Measurements from ENCODE around the gene SESN3. TPM values are rescaled to one million over a fixed set of nuclear protein-coding genes. Genes with fewer than 3 reads are reported as not detected.
"Not testable (repeated sequence)": the region's sequence is repeated elsewhere in the genome, so short reads cannot be mapped to it uniquely, and the experiment has no call there.

Gene SESN3
- polyA plus RNA-seq, 1 of the 3 experiments (the other 2 are of a cell fraction), result 1.7 TPM

DNA sequence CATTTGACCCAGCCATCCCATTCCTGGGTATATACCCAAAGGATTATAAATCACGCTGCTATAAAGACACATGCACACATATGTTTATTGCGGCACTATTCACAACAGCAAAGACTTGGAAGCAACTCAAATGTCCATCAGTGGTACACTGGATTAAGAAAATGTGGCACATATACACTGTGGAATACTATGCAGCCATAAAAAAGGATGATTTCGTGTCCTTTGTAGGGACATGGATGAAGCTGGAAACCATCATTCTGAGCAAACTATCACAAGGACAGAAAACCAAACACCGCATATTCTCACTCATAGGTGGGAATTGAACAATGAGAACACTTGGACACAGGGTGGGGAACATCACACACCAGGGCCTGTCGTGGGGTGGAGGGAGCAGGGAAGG, 42.6 kb upstream of the SESN3 start:
- CTCF ChIA-PET, result not testable (repeated sequence)

DNA sequence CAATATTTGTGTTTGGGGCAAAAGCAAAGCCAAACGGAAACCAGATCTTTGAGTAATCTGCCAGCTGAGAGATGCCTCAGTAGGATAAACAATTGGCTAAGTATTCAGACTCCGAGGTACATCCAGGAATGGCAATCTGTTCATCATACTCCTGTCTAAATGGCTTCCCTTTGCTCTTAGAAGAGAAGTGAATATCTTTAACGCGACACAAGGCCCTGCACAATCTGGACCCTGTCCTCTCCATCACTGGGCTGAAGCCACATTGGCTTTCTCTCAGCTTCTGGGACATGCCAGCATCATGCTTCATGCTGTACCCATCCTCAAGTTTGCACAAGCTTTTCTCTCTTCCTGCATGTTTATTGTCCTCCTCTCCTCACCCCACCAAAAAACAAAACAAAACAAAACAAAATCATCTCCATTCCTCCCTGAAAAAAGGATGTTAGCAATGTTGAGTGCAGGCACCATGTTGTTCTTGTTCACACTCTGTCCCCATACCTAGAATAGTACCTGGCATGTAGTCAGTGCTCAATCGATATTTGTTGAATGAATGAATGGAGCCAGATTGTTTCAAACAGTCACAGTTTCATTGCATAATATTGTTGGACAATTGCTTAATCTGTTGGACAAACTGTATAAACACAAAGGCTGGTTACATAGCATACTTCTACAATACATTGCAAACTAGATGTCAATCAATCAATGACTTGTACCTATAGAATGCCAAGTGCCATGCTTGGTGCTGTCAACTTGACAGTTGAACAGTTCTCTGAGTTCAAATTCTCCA, 38.2 kb upstream of the SESN3 start:
- no peaks in the 10 kb centered on the region; the same call in 1 of the 2 replicates for H3K27me3 ChIP-seq (ENCODE audit: insufficient read depth)
- no peak overlapping the region for H3K27ac ChIP-seq (ENCODE audit: low read depth in 2 of 2, low read length in 1 of 2)
- H3K4me1 ChIP-seq (ENCODE audit: control insufficient read depth in 1 of 2, insufficient read depth in 2 of 2, low read depth in 1 of 2, low read length in 1 of 2), result no peaks in the 10 kb centered on the region; a peak in 1 of 4 replicates
- DNase-seq, result no peak
- no peaks in the 10 kb centered on the region for H3F3A ChIP-seq (replicated peaks; ENCODE audit: insufficient read depth)
- no peaks in the 10 kb centered on the region for H4K20me1 ChIP-seq (ENCODE audit: insufficient read depth)
- no peaks in the 10 kb centered on the region for H3K9me3 ChIP-seq
- H3K4me2 ChIP-seq, result no peak overlapping the region
- 57% methylated on average over 5 of the region's 5 CpGs for WGBS (ENCODE audit: low lambda C conversion rate)
- no peaks in the 10 kb centered on the region for H3K36me3 ChIP-seq (replicated peaks in 1 of 2; ENCODE audit: control insufficient read depth in 1 of 2, insufficient read depth in 2 of 2, low read length in 1 of 2)
- no peak overlapping the region for H2AFZ ChIP-seq (ENCODE audit: low read depth)
- no peak overlapping the region for H3K9ac ChIP-seq
- H3K9me2 ChIP-seq, result no peaks in the 10 kb centered on the region
- CTCF ChIA-PET, result no interaction called here
- POLR2A ChIA-PET, result no interaction called here
- H3K4me3 ChIP-seq (ENCODE audit: low read depth in 2 of 2, low read length in 1 of 2), result no peak overlapping the region
- H3K79me2 ChIP-seq (ENCODE audit: insufficient read depth), result no peaks in the 10 kb centered on the region
- TF ChIP-seq, protein P1, sequence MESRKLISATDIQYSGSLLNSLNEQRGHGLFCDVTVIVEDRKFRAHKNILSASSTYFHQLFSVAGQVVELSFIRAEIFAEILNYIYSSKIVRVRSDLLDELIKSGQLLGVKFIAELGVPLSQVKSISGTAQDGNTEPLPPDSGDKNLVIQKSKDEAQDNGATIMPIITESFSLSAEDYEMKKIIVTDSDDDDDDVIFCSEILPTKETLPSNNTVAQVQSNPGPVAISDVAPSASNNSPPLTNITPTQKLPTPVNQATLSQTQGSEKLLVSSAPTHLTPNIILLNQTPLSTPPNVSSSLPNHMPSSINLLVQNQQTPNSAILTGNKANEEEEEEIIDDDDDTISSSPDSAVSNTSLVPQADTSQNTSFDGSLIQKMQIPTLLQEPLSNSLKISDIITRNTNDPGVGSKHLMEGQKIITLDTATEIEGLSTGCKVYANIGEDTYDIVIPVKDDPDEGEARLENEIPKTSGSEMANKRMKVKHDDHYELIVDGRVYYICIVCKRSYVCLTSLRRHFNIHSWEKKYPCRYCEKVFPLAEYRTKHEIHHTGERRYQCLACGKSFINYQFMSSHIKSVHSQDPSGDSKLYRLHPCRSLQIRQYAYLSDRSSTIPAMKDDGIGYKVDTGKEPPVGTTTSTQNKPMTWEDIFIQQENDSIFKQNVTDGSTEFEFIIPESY (IDR thresholded peaks at IDR 0.05; ENCODE audit: borderline replicate concordance, low read depth), result no peak
- TF ChIP-seq CHD2 (IDR thresholded peaks at IDR 0.05; ENCODE audit: low read length, partially characterized antibody) (no peak), SMC3 (IDR thresholded peaks at IDR 0.05; ENCODE audit: low read depth, low read length) (no peak), RAD21 (IDR thresholded peaks at IDR 0.05; ENCODE audit: low read length) (no peak), FOSL2 (IDR thresholded peaks at IDR 0.05; ENCODE audit: borderline replicate concordance, low read depth) (no peak), POLR2AphosphoS5 (IDR thresholded peaks at IDR 0.05; ENCODE audit: low read depth, low read length) (no peak), MXI1 (IDR thresholded peaks at IDR 0.05; ENCODE audit: low read depth, low read length) (no peak), TEAD4 (IDR thresholded peaks at IDR 0.05; ENCODE audit: borderline replicate concordance, insufficient read depth) (no peak), FOXM1 (IDR thresholded peaks at IDR 0.05; ENCODE audit: low read depth) (no peak), TCF12 (IDR thresholded peaks at IDR 0.05) (no peak), JUND (IDR thresholded peaks at IDR 0.05) (no peak), EZH2phosphoT487 (IDR thresholded peaks at IDR 0.05; ENCODE audit: borderline replicate concordance, low read depth) (no peak), MEF2A (IDR thresholded peaks at IDR 0.05; ENCODE audit: borderline replicate concordance, low read depth) (no peak)
- TF ChIP-seq, protein P2, sequence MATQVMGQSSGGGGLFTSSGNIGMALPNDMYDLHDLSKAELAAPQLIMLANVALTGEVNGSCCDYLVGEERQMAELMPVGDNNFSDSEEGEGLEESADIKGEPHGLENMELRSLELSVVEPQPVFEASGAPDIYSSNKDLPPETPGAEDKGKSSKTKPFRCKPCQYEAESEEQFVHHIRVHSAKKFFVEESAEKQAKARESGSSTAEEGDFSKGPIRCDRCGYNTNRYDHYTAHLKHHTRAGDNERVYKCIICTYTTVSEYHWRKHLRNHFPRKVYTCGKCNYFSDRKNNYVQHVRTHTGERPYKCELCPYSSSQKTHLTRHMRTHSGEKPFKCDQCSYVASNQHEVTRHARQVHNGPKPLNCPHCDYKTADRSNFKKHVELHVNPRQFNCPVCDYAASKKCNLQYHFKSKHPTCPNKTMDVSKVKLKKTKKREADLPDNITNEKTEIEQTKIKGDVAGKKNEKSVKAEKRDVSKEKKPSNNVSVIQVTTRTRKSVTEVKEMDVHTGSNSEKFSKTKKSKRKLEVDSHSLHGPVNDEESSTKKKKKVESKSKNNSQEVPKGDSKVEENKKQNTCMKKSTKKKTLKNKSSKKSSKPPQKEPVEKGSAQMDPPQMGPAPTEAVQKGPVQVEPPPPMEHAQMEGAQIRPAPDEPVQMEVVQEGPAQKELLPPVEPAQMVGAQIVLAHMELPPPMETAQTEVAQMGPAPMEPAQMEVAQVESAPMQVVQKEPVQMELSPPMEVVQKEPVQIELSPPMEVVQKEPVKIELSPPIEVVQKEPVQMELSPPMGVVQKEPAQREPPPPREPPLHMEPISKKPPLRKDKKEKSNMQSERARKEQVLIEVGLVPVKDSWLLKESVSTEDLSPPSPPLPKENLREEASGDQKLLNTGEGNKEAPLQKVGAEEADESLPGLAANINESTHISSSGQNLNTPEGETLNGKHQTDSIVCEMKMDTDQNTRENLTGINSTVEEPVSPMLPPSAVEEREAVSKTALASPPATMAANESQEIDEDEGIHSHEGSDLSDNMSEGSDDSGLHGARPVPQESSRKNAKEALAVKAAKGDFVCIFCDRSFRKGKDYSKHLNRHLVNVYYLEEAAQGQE (IDR thresholded peaks at IDR 0.05; ENCODE audit: low read depth, low read length), result no peak
- TF ChIP-seq, protein P3, sequence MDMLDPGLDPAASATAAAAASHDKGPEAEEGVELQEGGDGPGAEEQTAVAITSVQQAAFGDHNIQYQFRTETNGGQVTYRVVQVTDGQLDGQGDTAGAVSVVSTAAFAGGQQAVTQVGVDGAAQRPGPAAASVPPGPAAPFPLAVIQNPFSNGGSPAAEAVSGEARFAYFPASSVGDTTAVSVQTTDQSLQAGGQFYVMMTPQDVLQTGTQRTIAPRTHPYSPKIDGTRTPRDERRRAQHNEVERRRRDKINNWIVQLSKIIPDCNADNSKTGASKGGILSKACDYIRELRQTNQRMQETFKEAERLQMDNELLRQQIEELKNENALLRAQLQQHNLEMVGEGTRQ (IDR thresholded peaks at IDR 0.05; ENCODE audit: borderline replicate concordance, low read depth, low read length), result no peak
- TF ChIP-seq, protein P4, sequence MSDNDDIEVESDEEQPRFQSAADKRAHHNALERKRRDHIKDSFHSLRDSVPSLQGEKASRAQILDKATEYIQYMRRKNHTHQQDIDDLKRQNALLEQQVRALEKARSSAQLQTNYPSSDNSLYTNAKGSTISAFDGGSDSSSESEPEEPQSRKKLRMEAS (IDR thresholded peaks at IDR 0.05; ENCODE audit: low read depth), result no peak

More for the DNA sequence above, 42.6 kb upstream of the SESN3 start:
- H3K27ac ChIP-seq (ENCODE audit: low read depth in 2 of 2, low read length in 1 of 2); H3K79me2 ChIP-seq (ENCODE audit: insufficient read depth); H4K20me1 ChIP-seq (ENCODE audit: insufficient read depth); DNase-seq; POLR2A ChIA-PET; H3K4me1 ChIP-seq (ENCODE audit: control insufficient read depth in 1 of 2, insufficient read depth in 2 of 2, low read depth in 1 of 2, low read length in 1 of 2); H3K36me3 ChIP-seq (replicated peaks in 1 of 2; ENCODE audit: control insufficient read depth in 1 of 2, insufficient read depth in 2 of 2, low read length in 1 of 2); H2AFZ ChIP-seq (ENCODE audit: low read depth); H3K4me3 ChIP-seq (ENCODE audit: low read depth in 2 of 2, low read length in 1 of 2); H3K9me3 ChIP-seq; H3K9ac ChIP-seq; H3K4me2 ChIP-seq; H3K27me3 ChIP-seq (ENCODE audit: insufficient read depth); H3K9me2 ChIP-seq; H3F3A ChIP-seq (replicated peaks; ENCODE audit: insufficient read depth): not testable (repeated sequence)
- WGBS (ENCODE audit: low lambda C conversion rate), result 37% methylated on average over 5 of the region's 5 CpGs

Data from SK-N-SH (cell line).